ENCODE results near the gene SENP1.

SENP1 gene

GRCh38 chr12:48030173-48030650 is 75.7 kb downstream of the SENP1 start:
- ATAC-seq (ENCODE audit: low read depth) (no peak), DNase-seq (ENCODE audit: low spot score in 2 of 2) (no peak)
- Mint-ChIP-seq H3K27ac (no peak overlapping the region), H3K9me3 (no peaks in the 10 kb centered on the region), H3K4me1 (peaks cover 4% of the 10 kb centered on the region), H3K27me3 (peaks cover 7% of the 10 kb centered on the region), H3K4me3 (no peak overlapping the region), H3K36me3 (no peaks in the 10 kb centered on the region)

- Mint-ChIP-seq H3K4me1 (peaks cover 4% of the 10 kb centered on the region), H3K9me3 (no peaks in the 10 kb centered on the region), H3K27ac (no peak overlapping the region), H3K4me3 (no peak overlapping the region), H3K36me3 (no peaks in the 10 kb centered on the region), H3K27me3 (peaks cover 11% of the 10 kb centered on the region)
- no peak for ATAC-seq (ENCODE audit: low read depth)
- no peak for DNase-seq (ENCODE audit: low spot score in 2 of 2)
Observed at GRCh38 chr12:48029491-48030172, 76.2 kb downstream of the SENP1 start.

DNA sequence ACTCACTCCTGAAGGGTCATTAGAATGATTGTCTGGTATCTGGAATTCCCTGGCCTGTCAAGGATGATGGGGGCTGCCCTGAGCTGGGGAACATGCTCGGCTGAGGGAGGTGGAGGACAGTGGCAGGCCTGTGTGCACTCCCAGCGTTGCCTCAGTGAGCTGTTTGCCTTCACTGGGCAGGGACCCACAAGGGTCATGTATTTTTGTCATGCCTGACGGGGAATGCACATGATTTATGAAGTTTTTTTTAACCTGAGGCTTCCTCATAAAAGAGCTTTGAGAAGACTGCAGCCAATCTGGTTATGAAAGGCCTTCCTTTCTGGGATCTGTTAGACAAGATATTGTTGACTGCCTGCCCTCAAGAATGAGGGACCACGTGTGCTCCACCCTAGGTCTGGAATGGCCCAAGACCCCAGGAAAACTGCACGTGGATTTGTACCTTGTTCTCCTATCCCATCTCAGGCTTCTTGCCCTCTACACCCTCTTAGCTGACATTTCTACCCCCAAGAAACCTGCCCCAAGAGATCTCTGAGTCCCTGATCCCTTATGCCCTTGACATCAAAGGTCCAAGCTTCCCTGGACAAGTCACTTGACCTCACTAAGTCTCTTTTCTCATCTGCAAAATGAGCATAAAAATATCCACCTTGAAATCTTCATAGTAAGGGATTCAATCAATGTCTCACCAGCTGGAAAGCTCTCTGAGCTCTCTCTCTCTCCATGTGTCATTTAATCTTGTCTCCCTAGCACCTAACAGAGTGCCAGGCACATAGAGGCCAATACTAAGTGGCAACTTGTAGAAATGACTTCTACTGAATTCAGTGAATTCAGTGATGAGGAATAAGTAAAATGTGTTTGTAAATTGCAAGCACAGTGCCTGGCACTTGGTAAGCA is 77.1 kb downstream of the SENP1 start:
- no peak for ATAC-seq (ENCODE audit: low read depth)
- H3K4me3 Mint-ChIP-seq = no peak overlapping the region
- DNase-seq (ENCODE audit: low spot score in 2 of 2) = no peak
- H3K36me3 Mint-ChIP-seq = no peaks in the 10 kb centered on the region
- peaks cover 4% of the 10 kb centered on the region for H3K4me1 Mint-ChIP-seq
- H3K9me3 Mint-ChIP-seq = no peaks in the 10 kb centered on the region
- H3K27ac Mint-ChIP-seq = no peak overlapping the region
- H3K27me3 Mint-ChIP-seq = peaks cover 9% of the 10 kb centered on the region

DNA sequence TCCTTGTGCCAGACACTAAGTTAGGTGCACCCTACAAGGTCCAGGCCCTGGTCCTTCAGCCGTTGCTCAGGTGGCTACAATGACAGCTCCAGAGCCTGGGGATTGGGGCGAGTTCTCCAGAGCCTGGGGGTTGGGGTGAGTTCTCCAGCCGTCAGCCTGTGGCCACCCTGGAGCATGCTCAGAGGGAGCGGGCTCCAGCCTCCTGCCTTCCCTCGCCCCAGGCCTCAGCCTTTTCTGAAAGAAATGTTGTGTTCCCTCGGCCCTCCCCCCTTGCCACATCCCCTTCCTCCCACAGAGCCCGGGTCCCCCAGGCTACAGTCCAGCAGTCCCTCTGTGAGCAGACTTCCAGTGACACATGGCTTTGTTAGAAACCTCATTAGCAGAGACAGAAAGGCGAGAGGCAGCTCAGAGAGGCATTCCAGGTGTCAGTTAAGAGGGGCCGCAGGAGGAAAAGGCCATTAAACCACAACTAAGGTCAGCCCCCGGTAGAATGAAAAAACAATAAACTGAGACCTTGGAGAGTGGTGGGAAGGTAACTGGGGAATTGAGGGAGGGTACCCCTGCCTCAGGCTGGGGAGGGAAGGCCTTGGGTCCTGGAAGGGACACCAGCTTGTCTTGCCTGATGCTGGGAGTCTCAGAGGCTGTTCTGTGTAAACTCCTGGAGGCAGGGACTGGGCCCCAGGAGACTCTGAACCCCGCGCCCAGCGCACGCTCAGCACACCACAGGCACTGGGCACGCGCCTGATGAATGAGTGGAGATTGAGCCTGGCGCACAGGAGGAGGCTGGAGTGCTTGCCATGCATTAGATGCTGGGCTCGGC is 78.5 kb downstream of the SENP1 start:
- H3K9me3 Mint-ChIP-seq = no peaks in the 10 kb centered on the region
- ATAC-seq (ENCODE audit: low read depth) (no peak), DNase-seq (ENCODE audit: low spot score in 2 of 2) (no peak)
- peaks cover 9% of the 10 kb centered on the region for H3K27me3 Mint-ChIP-seq
- H3K4me1 Mint-ChIP-seq = peaks cover 4% of the 10 kb centered on the region
- no peaks in the 10 kb centered on the region for H3K36me3 Mint-ChIP-seq
- H3K27ac Mint-ChIP-seq = no peak overlapping the region
- no peak overlapping the region for H3K4me3 Mint-ChIP-seq

GRCh38 chr12:48026060-48026827 is 79.6 kb downstream of the SENP1 start:
- Mint-ChIP-seq H3K4me3 (no peak overlapping the region), H3K9me3 (no peaks in the 10 kb centered on the region), H3K27me3 (peaks cover 13% of the 10 kb centered on the region), H3K27ac (no peak overlapping the region), H3K36me3 (no peaks in the 10 kb centered on the region), H3K4me1 (peaks cover 4% of the 10 kb centered on the region)
- DNase-seq (ENCODE audit: low spot score in 2 of 2) (no peak), ATAC-seq (ENCODE audit: low read depth) (no peak)

DNA sequence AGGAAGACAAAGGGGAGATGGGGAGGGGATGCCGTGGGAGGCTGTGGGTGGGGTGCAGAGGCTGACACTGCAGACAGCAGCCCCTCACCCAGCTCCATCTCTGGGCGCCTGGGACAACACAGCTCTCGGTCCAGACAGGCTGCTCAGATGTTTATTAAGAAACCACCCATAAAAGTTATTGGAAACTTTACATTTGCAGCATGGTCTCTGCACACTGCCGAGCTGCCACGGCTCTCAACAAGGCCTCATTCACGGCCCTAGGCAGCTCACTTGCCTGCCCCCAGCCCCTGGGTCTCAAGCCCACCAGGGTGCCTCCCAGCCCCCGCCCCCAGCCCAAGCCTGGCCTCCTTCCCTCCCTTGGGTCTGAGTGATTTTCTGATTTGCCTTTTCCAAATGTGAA is 80.6 kb downstream of the SENP1 start:
- Mint-ChIP-seq H3K27me3 (peaks cover 13% of the 10 kb centered on the region), H3K4me1 (peaks cover 4% of the 10 kb centered on the region)
- no peak for ATAC-seq (ENCODE audit: low read depth)

DNA sequence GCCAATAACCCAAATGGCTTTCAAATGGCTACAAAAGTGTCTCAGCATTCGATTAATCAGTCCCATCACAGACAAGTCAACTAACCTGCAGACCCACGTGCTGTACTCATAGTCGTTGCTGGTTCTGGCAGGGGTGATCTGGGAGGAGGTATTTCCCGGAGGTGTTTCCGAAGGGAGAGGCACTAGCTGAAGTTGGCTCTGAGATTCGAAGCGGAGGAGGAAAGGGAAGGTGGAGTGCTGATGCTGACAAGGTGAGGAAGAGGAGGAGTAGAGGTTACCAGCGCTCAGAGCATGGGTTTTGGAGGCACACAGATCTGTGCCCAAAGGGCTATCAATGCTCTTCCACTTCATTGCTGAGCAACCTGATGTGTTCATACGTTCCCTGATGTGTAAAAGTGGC is 81.1 kb downstream of the SENP1 start:
- DNase-seq (ENCODE audit: low spot score in 2 of 2) = no peak
- H3K27ac Mint-ChIP-seq = peak overlapping the region; percentile 8
- peaks cover 4% of the 10 kb centered on the region for H3K4me1 Mint-ChIP-seq

More for the DNA sequence above, 80.6 kb downstream of the SENP1 start:
- no peak for DNase-seq (ENCODE audit: low spot score in 2 of 2)
- no peak overlapping the region for H3K27ac Mint-ChIP-seq
- no peaks in the 10 kb centered on the region for H3K9me3 Mint-ChIP-seq
- H3K36me3 Mint-ChIP-seq = no peaks in the 10 kb centered on the region
- no peak overlapping the region for H3K4me3 Mint-ChIP-seq

GRCh38 chr12:48023386-48023785 is 82.5 kb downstream of the SENP1 start:
- Mint-ChIP-seq H3K4me1 (no peaks in the 10 kb centered on the region), H3K9me3 (no peaks in the 10 kb centered on the region), H3K27me3 (peaks cover 15% of the 10 kb centered on the region), H3K4me3 (no peak overlapping the region), H3K27ac (no peak overlapping the region), H3K36me3 (no peaks in the 10 kb centered on the region)
- ATAC-seq (ENCODE audit: low read depth) (no peak), DNase-seq (ENCODE audit: low spot score in 2 of 2) (no peak)

More for the DNA sequence above, 81.1 kb downstream of the SENP1 start:
- ATAC-seq (ENCODE audit: low read depth) = no peak
- Mint-ChIP-seq H3K36me3 (no peaks in the 10 kb centered on the region), H3K4me3 (no peak overlapping the region), H3K9me3 (no peaks in the 10 kb centered on the region), H3K27me3 (peaks cover 11% of the 10 kb centered on the region)

DNA sequence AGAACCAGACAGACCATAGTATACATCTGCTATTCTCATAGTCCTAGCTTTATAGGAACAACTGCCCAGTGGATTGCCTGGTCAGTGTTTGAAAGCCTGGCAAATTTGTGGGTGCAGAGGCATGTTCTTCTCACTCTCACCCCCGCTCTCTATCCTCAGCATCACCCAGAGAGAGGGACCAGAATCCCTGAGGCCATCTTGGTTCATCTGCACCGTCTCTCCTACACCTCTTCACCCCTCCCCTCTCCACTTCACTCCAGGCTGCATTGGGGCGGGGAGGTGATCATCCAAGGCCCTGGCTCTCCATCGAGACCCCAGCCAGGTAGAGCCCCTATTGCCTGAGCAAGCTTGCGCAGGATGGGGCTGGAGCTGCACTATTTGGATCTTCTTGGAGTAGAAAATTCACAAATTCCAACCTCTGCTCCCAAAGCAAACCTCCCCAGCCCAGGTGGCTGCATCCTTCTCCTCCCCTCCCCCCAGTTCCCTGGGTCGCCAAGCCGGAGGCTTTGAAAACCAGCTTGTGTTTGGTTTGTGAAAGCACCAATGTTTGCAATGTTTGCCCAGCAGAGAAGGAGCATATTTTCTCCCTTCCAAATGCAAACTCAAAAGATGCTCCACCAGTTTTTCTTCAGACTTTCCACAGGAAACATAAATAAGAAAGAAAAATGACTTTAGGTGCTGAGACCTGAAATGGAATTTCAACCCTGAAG is 83.0 kb downstream of the SENP1 start:
- Mint-ChIP-seq H3K27me3 (peaks cover 18% of the 10 kb centered on the region), H3K36me3 (no peaks in the 10 kb centered on the region), H3K4me1 (no peaks in the 10 kb centered on the region), H3K27ac (no peak overlapping the region), H3K4me3 (no peak overlapping the region), H3K9me3 (no peaks in the 10 kb centered on the region)
- DNase-seq (ENCODE audit: low spot score in 2 of 2) (no peak), ATAC-seq (ENCODE audit: low read depth) (no peak)

DNA sequence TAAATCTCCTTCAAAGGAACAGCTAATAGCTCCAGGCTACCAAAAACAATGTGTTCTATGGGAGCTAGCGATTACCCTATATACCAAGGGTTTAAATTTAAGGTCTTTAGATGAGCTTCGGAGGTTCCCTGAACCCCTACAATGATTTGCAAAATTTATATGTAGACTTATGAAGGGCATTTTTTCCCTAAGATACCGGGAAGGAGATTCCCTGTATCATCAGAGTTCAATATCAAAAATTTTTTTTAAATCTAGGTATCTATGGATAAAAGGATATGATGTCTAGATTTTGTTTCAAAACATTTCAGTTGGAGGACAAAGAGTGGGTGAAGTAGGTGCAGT is 83.7 kb downstream of the SENP1 start:
- Mint-ChIP-seq H3K9me3 (no peaks in the 10 kb centered on the region), H3K4me3 (no peak overlapping the region), H3K4me1 (no peaks in the 10 kb centered on the region), H3K27ac (no peak overlapping the region), H3K27me3 (peaks cover 20% of the 10 kb centered on the region), H3K36me3 (no peaks in the 10 kb centered on the region)
- DNase-seq (ENCODE audit: low spot score in 2 of 2) (no peak), ATAC-seq (ENCODE audit: low read depth) (no peak)

DNA sequence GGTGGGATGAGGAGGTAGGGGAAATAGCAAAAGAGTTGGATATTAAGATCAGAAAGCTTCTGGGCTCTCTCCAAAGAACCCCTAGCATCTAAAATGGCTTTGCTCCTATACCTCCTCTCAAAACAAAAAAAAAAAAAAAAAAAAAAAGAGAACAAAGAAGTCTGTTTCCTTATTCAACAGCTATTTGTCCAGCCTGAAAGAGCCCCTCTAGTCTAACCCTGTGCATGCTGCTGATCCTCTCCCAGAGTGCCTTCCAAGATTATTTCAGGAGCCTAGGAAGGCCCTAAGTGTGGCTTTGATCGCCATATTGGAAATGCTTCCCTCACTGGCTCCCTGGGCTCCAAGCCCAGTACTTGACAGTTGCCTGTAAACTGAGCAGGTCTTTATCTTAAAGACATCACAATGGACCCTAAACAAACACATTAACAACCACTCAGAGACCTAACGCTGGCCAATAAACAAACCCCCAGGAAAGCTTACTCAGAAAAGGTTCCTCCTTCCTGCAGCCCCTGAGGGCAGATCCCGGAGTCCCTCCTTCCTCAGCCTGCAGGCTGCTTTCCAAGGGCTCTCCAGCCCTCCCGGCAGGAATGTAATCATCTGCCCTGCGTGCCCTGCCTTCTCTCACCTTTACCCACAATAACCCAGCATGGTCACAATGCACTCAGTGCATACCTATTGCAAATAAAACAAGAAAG is 84.2 kb downstream of the SENP1 start:
- no peak overlapping the region for H3K4me3 Mint-ChIP-seq
- H3K36me3 Mint-ChIP-seq = no peaks in the 10 kb centered on the region
- H3K4me1 Mint-ChIP-seq = no peaks in the 10 kb centered on the region
- DNase-seq (ENCODE audit: low spot score in 2 of 2) (no peak), ATAC-seq (ENCODE audit: low read depth) (no peak)
- no peaks in the 10 kb centered on the region for H3K9me3 Mint-ChIP-seq
- H3K27ac Mint-ChIP-seq = no peak overlapping the region
- peaks cover 20% of the 10 kb centered on the region for H3K27me3 Mint-ChIP-seq

- Mint-ChIP-seq H3K4me1 (no peaks in the 10 kb centered on the region), H3K9me3 (no peaks in the 10 kb centered on the region), H3K4me3 (no peak overlapping the region), H3K27me3 (peaks cover 17% of the 10 kb centered on the region), H3K27ac (no peak overlapping the region), H3K36me3 (no peaks in the 10 kb centered on the region)
- ATAC-seq (ENCODE audit: low read depth) = no peak
- no peak for DNase-seq (ENCODE audit: low spot score in 2 of 2)
Observed at GRCh38 chr12:48019639-48020265, 86.1 kb downstream of the SENP1 start.
